ENCODE data around the gene PIAS1. TPM values are rescaled to one million over a fixed set of nuclear protein-coding genes. Genes with fewer than 3 reads are reported as not detected.
"Not testable (repeated sequence)": the region's sequence is repeated elsewhere in the genome, so short reads cannot be mapped to it uniquely, and the experiment has no call there.

Gene PIAS1
- total RNA-seq, 1 donor from 2014 or later = 16.6 TPM

DNA sequence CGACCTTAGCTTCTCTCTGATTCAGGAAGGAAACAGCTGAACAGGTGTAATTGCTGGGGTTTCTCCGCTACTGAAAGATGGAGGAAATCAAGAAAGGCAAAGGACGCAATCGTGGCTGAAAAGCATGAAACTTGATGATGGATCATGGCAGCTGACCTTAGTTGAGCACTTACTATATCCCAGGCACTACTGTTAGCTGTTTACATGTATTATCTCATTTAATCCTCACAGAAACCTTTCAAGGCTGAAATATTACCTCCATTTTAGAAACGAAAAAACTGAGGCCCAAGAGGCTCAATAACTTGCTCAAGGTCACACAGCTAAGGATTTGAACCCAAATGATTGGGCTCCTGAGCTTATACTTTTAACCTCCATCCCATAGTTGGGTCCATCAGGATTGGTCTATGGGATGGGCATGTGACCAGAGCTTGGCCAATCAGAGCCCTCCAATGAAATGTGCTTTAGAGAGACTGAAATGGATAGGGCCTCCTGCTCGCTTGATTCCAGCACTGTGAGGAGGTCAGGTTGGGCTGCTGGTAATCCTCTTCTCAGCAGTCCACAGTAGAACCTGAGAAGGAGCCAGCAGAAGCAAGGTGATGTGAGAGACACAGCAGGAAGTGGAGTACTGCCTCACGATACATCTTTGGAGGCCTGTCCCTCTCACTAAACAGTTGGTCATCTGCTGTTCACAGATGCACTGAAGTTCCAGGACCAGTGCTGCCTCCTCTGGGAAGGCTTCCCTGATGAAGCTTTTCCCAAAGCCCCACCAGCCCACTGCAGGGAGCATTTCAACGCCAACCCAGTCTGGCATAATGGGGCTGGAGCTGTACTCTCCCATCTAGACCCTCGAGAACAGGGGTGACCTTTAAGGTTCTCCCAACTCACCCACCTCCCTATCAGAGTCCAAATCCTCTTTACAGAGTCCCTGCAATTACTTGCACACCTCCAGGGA, 165.0 kb downstream of the PIAS1 start:
- no peak for DNase-seq (ENCODE audit: low read depth)

DNA sequence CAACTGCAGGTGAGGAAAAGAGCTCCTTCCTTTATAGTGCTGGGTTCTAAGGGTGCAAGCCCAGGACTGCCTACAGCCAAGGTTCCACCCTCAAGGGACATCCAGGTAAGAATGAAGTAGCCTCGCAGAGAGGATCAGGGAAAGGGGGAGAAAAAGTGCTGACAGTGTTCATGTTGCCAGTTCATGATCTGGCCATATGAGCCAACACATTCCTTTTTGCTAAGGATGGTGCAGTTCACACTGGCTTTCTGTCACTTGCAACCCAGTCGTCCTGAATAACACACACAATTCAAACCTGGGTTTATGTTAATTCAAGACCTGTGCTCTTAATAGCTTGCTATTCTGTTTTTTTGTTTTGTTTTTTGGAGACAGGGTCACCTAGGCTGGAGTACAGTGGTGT, 166.4 kb downstream of the PIAS1 start:
- DNase-seq (ENCODE audit: low read depth) = no peak

DNA sequence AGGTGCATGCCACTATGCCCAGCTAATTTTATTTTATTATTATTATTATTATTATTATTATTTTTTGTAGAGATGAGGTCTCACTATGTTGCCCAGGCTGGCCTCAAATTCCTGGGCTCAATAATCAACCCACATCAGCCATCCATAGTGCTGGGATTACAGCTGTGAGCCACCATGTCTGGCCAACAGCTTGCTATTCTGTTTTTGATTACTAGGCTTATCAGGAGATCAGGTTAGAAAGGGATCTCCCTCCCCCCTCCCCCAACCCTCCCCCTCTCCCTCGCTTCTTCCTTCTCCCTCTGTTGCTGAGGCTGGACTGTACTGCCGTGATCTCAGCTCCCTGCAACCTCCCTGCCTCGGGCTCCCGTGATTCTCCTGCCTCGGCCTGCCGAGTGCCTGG, 166.9 kb downstream of the PIAS1 start:
- DNase-seq (ENCODE audit: low read depth) = no peak

DNA sequence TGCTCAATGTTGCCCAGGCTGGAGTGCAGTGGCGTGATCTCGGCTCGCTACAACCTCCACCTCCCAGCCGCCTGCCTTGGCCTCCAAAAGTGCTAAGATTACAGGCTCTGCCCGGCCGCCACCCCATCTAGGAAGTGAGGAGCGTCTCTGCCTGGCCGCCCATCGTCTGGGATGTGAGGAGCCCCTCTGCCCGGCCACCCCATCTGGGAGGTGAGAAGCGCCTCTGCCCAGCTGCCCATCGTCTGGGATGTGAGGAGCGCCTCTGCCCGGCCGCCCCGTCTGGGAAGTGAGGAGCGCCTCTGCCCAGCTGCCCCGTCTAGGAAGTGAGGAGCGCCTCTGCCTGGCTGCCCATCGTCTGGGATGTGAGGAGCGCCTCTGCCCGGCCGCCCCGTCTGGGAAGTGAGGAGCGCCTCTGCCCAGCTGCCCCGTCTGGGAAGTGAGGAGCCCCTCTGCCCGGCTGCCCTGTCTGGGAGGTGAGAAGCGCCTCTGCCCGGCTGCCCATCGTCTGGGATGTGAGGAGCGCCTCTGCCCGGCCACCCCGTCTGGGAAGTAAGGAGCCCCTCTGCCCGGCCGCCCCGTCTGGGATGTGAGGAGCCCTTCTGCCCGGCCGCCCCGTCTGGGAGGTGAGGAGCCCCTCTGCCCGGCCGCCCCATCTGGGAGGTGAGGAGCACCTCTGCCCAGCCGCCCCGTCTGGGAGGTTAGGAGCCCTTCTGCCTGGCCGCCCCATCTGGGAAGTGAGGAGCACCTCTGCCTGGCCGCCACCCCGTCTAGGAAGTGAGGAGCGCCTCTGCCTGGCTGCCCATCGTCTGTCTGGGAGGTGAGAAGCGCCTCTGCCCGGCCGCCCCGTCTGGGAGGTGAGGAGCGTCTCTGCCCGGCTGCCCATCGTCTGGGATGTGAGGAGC, 167.7 kb downstream of the PIAS1 start:
- DNase-seq (ENCODE audit: low read depth) = not testable (repeated sequence)

DNA sequence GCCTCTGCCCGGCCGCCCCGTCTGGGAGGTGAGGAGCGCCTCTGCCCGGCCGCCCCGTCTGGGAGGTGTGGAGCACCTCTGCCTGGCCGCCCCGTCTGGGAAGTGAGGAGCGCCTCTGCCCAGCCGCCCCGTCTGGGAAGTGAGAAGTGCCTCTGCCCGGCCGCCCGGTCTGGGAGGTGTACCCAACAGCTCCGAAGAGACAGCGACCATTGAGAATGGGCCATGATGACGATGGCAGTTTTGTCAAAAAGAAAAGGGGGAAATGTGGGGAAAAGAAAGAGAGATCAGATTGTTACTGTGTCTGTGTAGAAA, 168.3 kb downstream of the PIAS1 start:
- DNase-seq (ENCODE audit: low read depth) = not testable (repeated sequence)

DNA sequence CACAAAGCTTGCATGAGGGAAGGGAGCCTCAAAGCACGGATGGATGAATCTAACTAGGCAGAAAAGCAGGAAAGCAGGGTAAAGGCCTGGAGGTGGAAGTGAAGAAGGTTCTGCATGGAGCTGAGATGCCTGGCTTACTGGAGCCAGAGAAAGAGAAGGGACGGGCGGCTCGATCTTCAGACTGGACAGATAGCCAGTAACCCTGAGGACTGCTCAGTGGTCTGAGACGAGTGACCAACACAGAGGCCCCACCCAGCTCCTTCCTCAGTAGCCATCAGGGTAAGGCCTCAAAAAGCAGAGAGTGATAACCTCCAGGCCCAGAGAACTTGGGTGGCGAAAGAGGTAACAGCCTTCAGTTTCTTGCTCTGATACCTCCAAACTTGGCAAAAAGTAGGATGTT, 169.1 kb downstream of the PIAS1 start:
- DNase-seq (ENCODE audit: low read depth) = no peak

DNA sequence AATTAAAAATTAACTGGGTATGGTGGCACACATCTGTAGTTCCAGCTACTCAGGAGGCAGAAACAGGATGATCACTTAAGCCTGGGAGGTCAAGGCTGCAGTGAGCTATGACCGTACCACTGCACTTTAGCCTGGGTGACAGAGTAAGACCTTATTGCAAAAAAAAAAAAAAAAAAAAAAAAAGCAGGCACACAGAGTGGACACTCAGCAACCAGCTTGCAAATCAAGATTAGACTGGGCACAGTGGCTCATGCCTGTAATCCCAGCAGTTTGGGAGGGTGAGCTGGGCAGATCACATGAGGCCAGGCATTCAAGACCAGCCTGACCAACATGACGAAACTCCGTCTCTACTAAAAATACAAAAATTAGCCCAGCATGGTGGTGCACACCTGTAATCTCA, 170.0 kb downstream of the PIAS1 start:
- DNase-seq (ENCODE audit: low read depth) = no peak

DNA sequence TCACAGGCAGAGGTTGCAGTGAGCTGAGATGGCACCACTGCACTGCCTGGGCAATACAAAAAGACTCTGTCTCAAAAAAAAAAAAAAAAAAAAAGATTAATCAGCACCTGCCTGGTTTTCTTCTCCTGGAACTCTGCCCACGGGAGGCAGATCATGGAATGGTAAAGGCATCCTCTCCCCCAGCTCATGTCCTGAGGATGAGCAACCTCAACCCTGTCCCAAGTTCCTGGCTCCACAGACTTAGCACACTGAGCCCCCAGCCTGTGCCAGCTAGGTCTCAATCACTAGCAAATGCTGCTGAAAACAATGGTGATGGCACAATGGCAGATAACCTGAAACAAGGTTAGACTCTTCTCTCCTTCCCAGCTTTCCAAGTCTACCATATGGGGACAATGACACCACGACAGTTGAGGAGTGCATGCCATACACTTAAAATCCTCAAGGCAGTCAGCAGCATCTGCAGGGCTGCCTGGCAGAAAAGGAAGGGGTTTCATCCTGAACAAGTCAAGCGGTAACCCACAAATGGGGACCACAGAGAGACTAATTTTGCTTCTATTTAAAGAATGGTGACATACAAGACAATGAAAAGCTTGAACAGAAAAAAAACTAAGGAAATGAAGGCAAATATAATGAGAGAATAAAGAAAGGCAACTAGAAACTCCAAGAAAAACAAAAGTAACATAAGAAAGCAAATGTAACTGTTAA, 170.6 kb downstream of the PIAS1 start:
- DNase-seq (ENCODE audit: low read depth) = no peak

DNA sequence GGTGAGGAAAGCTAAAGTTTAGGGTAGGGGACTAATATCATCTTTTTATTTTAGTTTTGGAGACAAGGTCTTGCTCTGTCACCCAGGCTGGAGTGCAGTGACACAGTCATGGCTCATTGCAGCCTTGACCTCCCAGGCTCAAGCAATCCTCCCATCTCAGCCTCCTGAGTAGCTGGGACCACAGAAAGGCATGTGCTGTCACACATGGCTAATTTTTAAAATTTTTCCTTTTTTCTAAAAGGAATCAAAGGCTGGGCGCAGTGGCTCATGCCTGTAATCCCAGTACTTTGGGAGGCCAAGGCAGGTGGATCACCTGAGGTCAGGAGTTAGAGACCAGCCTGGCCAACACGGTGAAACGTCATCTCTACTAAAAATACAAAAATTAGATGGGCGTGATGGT, 171.3 kb downstream of the PIAS1 start:
- not testable (repeated sequence) for DNase-seq (ENCODE audit: low read depth)

DNA sequence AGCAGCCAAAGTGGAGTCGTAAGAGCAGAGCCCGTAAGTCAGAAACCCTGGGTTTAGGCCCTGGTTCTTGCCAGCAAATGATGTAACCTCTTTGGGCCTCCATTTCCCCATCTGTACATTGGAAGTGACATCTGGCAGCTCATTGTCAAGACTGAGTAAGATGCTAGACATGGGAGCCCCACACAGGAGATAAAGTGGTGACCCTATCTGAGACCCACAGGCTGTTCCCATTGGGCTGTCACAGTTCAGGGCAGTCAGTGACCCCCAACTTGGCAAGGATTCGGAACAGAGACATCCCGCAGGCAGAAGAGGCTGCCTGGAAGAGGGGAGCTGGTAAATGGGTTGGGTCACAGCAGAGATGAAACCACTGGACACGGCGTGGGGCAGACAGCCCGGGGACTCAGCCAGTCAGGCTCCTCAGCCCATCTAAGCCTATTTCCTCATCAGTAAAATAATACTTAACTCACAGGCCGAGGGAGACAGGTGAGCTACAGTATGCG, 173.6 kb downstream of the PIAS1 start:
- DNase-seq (ENCODE audit: low read depth) = no peak

DNA sequence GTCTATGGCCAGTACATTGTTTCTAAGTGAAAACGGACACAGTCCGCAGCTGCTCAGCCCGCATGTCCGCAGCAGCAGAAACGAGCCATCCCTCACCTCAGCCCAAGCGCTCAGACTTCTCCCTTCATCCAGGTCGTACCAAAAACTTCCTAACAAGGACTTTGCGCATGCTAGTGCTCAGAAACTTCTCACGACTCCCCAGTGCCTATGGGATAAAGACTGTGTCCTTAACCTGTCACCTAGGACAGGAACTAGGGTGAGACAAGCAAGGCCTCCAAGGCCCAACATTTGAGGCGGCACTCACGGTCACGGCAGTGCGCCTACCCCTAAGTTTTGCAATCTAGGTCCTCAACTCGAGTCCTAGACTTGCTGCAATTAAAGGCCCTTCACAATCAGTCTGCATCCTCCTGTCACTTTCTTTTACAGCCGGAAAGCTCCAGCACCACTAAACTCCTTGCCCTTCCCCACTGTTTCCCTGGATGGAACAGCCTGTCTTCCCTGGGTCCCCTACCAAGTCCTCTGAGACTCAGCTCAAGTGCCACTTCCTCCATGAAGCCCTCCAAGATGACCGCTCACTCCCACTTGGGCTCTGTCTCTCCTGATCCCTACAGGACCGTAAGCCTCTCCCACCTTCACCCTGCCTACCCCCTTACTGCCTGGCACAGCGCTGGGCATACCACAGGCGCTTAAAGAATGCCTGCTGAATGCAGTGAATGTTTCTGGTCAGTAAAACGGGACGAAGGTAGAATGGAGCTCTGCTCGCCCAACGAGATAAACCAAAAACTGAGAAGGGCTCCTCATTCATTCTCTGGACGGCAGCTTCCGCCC, 174.2 kb downstream of the PIAS1 start:
- peak; percentile 21 for DNase-seq (ENCODE audit: low read depth)

DNA sequence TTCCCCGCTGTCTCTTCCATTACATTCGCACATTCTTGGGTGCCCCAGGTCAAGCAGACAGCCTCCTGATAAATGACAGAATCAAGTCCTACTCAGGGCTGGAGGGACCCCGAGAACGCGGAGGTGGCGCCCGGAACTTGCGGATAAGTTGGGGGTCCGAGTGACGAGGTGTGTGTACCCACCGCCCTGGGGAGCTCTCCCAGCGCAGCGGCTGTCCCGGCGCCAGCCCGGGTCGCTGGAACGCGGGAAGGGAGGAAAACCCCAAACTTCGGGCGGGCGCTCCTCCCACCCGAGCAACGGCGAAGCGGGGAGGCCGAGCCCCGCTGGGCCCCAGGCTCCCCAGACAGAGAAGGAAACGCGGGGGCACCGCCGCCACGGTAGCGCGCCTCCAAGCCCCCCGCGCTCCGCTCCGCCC, 174.9 kb downstream of the PIAS1 start:
- no peak for DNase-seq (ENCODE audit: low read depth)

DNA sequence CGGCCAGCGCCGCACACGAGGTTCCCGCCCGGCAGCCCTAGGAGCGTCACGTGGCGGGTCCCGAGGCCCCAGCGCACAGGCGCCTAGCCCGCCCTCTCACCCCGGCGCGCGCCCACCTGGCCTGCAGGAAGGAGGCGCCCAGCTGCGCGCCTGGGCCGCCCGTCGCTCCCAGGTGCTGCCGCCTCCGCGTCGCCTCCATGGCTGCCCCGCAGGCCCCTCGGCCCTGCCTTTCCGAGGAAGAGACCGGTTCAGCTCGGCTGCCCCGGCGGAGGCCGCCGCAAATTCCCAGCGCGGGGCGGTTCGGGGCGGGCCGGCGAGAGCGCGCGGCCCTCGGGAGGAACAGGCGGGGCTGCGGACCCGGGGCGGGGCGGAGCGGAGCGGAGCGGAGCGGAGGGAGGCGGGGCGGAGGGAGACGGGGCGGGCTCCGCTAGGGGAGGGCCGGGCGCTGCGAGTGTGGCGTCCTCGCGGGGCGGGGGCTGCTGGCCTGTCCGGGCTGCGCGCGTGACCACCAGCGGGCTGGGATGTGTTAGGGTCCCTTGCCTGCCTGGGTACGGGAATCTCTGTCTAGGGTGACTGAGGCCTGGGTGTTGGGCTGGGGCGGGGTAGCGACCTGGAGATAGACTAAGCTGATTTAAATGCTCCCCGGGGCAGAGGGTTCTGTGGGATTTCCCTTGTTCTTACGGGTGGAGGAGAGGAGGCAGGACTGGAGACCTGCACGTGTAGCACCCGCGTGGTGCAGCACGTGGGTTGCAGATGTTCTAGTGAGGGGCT, 175.5 kb downstream of the PIAS1 start, which contains the start of gene CLN6:
TSS of gene CLN6 (minus strand) at position 343 of the 771 bp plus-strand sequence. CDS start at position 199, 144 bp downstream.
- DNase-seq (ENCODE audit: low read depth) = peak; percentile 60

DNA sequence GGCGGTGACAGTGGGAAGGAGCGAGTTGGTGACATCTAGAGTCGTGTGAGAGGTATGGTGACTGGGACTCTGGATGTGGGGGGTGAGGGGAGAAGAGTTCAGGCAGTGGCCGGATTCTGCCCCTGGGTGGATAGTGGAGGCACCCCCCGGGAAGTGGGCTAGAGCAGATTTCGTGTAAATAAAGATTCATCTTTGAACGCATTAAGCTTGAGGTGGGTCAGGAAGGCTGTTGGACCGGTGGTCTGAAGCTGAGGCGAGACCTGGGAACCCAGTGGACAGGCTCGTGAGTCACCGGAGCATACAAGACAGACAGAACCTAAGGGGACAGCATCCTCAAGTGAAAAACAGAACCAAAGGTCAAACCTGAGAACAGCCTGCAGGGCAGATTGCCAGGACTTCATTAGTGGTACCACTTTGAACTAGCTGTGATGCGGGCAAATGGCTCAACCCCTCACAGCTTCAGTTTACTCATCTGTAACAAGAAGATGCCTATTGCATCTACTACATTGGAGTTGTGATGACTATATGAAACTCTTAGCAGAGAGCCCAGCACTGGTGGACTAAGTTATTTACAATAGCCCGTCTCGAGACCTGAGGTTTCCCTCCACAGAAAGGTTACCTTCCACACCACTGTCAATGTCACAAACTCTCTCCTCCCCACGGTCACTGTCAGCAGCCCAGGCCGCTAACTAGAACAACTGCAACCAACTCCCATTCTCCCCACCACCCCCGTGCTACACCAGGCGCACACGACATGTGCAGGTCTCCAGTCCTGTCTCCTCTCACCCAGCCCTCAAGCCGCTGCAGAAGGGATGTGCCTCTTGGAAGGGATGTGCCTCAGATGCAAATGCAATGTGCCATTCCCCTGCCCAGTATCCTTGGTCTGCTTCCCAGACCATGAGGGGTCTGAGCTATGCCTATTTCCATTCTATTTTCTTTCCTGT, 176.3 kb downstream of the PIAS1 start:
- DNase-seq (ENCODE audit: low read depth) = peak; percentile 69

DNA sequence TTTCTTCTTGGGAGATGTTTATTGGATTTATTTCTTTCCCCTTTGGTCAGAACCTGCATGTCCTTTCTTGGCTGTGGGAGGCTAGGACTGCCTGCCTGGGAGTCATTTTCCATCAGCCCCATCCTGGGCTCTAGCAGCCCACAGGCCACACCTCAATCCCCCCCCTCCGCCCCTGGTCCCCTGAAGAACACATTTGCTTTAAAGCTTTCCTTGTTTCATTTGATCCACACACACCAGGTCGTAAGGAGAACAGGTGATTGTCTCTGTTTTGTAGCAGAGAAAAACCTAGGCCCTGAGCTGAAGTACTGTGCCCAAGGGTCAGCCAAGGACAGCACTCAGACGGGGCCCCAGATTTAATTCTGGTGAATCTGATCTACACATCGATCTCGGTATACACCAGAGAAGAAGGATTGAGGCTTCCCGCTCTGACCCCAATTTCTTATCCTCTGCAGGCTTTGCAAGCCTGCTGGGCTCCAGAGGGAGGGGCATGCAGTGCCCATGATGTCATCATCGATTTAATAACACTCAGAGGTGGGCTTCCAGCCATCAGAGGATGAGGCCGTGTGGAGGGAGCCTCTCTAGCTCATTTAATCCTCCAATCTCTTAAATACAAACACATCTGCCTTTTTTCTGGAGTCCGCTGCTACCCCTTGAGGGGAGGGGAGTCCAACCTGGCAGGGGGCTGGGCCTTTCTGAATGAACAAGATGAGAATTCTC, 177.1 kb downstream of the PIAS1 start:
- DNase-seq (ENCODE audit: low read depth) = no peak

DNA sequence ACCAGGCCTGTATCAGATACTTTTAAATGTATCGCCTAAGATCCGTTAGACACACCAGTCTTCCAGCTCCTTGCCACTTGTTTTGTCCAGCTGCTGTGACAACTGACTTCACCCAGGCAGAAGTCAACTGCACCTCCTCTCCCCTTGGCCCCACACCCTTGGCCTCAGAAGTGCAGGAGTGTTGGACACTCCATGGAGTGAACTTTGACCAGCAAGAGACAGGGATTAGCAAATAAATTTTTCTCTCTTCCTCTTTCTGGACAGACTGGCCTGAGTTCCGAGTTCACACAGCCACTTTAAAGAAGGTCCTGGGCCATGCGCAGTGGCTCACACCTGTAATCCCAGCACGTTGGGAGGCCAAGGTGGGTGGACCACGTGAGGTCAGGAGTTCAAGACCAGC, 178.3 kb downstream of the PIAS1 start:
- DNase-seq (ENCODE audit: low read depth) = no peak

DNA sequence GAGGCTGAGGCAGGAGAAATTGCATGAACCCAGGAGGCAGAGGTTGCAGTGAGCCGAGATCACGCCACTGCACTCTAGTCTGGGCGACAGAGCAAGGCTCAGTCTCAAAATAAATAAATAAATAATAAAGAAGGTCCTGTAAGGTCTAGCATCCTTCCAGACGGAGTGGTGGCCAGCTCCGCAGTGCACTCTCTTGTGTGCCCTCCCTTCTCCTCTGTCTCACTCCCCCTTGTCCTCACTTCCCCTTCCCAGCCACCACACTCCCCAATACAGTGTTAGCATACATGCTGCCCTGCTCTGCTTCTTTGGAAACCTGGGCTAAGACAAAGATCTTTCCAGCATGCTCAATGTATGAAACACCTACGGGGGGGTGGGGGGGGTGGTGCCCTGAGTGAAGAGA, 178.8 kb downstream of the PIAS1 start:
- DNase-seq (ENCODE audit: low read depth) = no peak

DNA sequence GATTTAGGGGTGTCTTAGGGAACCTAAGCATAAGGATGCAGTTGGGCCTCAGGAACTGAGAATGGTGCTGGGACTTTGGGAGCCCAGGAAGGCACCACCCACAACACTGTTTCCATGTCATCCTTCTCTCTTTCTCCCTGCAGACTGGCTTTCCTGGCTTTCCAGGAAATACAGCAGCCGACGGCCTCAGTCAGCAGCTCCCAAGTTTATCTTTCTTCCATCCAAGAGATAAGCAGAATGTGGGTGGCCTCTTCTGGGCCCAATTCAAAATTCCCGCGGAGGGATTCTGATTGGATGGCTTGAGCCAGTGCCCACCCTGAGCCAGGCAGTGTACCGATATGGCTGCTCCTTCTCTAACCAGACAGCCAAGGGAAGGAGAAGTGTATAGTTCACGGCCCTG, 179.9 kb downstream of the PIAS1 start:
- no peak for DNase-seq (ENCODE audit: low read depth)

All from renal cortical epithelial cell (primary cell).